Measurements from ENCODE around the gene TGFB2. TPM values are rescaled to one million over a fixed set of nuclear protein-coding genes. Genes with fewer than 3 reads are reported as not detected.

TGFB2 gene
- polyA plus RNA-seq, 1 donor (not counting 4 experiments of a cell fraction or from before 2014, with no cell fraction given), result 21.5 TPM

GRCh38 chr1:218433744-218434143 is 88.6 kb downstream of the TGFB2 start:
- Histone ChIP-seq H2AFZ (ENCODE audit: control insufficient read depth, low read length) (no peak overlapping the region), H3K27ac (ENCODE audit: control insufficient read depth, insufficient read depth, low read length) (no peak overlapping the region), H3K4me1 (ENCODE audit: control insufficient read depth, extremely low read depth, insufficient read depth, low read length) (no peaks in the 10 kb centered on the region), H3K4me2 (ENCODE audit: control insufficient read depth, extremely low read depth, insufficient read depth, low read depth, low read length) (no peak overlapping the region), H3K9me3 (ENCODE audit: control insufficient read depth, low read depth, low read length) (no peaks in the 10 kb centered on the region), H3K36me3 (ENCODE audit: control insufficient read depth in 2 of 2, extremely low read depth in 1 of 2, insufficient read depth in 2 of 2, low read length in 2 of 2) (peaks cover 0 to 8% of the 10 kb centered on the region in 2 experiments), H3K79me2 (ENCODE audit: control insufficient read depth, insufficient read depth, low read length) (no peaks in the 10 kb centered on the region), H3K4me3 (ENCODE audit: control insufficient read depth in 2 of 3, extremely low read depth in 1 of 3, insufficient read depth in 2 of 3, low read depth in 1 of 3, low read length in 3 of 3) (no peak overlapping the region), H3K9me1 (ENCODE audit: control insufficient read depth, extremely low read depth, insufficient read depth, low read length) (no peaks in the 10 kb centered on the region), H3K27me3 (ENCODE audit: control insufficient read depth, extremely low read depth, insufficient read depth, low read length) (no peaks in the 10 kb centered on the region), H3K9ac (ENCODE audit: control insufficient read depth, extremely low read depth, insufficient read depth, low read length) (no peak overlapping the region), H4K20me1 (ENCODE audit: control insufficient read depth, extremely low read depth, insufficient read depth, low read length) (no peaks in the 10 kb centered on the region)
- dilution Hi-C loops (cut with MboI; ENCODE audit: extremely low pct_ligation_motif_present, low sequenced_read_pairs), result no loop called here
- DNase-seq (ENCODE audit: low read depth, low spot score) (no peak), FAIRE-seq (no peak)
- no peak for TF ChIP-seq EZH2 (IDR thresholded peaks at IDR 0.05; ENCODE audit: low read length)
- TF ChIP-seq, protein P1, sequence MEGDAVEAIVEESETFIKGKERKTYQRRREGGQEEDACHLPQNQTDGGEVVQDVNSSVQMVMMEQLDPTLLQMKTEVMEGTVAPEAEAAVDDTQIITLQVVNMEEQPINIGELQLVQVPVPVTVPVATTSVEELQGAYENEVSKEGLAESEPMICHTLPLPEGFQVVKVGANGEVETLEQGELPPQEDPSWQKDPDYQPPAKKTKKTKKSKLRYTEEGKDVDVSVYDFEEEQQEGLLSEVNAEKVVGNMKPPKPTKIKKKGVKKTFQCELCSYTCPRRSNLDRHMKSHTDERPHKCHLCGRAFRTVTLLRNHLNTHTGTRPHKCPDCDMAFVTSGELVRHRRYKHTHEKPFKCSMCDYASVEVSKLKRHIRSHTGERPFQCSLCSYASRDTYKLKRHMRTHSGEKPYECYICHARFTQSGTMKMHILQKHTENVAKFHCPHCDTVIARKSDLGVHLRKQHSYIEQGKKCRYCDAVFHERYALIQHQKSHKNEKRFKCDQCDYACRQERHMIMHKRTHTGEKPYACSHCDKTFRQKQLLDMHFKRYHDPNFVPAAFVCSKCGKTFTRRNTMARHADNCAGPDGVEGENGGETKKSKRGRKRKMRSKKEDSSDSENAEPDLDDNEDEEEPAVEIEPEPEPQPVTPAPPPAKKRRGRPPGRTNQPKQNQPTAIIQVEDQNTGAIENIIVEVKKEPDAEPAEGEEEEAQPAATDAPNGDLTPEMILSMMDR (optimal IDR thresholded peaks at IDR 0.05 in 1 of 3, IDR thresholded peaks at IDR 0.05 in 1 of 3, conservative IDR thresholded peaks at IDR 0.05 in 1 of 3; ENCODE audit: extremely low read depth in 1 of 3, insufficient read depth in 2 of 3, low read length in 3 of 3), result no peak

DNA sequence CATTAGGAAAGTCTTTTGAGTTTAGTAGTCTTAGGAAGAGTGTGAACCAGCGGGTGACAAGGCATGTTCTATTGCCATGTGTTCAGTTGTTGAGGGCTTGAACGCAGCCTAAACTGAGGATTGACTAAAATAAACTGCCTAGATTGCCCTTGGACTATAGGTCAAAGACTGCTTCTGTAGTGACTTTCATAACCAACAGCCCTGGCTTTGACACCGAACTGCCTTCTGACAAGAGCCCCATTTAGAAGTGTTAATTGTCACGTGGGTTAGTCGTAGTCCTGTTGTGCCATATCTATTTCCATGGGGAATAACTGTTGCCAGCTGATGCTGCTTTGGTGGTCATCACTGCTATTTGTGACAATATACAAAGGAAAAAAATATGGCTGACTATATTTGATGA is 90.4 kb downstream of the TGFB2 start:
- DNase-seq (ENCODE audit: low read depth, low spot score) (no peak), FAIRE-seq (no peak)
- Histone ChIP-seq H3K9me3 (ENCODE audit: control insufficient read depth, low read depth, low read length) (no peaks in the 10 kb centered on the region), H3K4me2 (ENCODE audit: control insufficient read depth, extremely low read depth, insufficient read depth, low read depth, low read length) (no peak overlapping the region), H3K27ac (ENCODE audit: control insufficient read depth, insufficient read depth, low read length) (no peak overlapping the region), H3K9ac (ENCODE audit: control insufficient read depth, extremely low read depth, insufficient read depth, low read length) (no peak overlapping the region), H3K9me1 (ENCODE audit: control insufficient read depth, extremely low read depth, insufficient read depth, low read length) (no peaks in the 10 kb centered on the region), H2AFZ (ENCODE audit: control insufficient read depth, low read length) (no peak overlapping the region), H3K79me2 (ENCODE audit: control insufficient read depth, insufficient read depth, low read length) (no peaks in the 10 kb centered on the region), H4K20me1 (ENCODE audit: control insufficient read depth, extremely low read depth, insufficient read depth, low read length) (no peaks in the 10 kb centered on the region), H3K4me3 (ENCODE audit: control insufficient read depth in 2 of 3, extremely low read depth in 1 of 3, insufficient read depth in 2 of 3, low read depth in 1 of 3, low read length in 3 of 3) (no peak overlapping the region), H3K4me1 (ENCODE audit: control insufficient read depth, extremely low read depth, insufficient read depth, low read length) (no peaks in the 10 kb centered on the region), H3K36me3 (ENCODE audit: control insufficient read depth in 2 of 2, extremely low read depth in 1 of 2, insufficient read depth in 2 of 2, low read length in 2 of 2) (peaks cover 0 to 8% of the 10 kb centered on the region in 2 experiments), H3K27me3 (ENCODE audit: control insufficient read depth, extremely low read depth, insufficient read depth, low read length) (no peaks in the 10 kb centered on the region)
- dilution Hi-C loops (cut with MboI; ENCODE audit: extremely low pct_ligation_motif_present, low sequenced_read_pairs), result no loop called here
- TF ChIP-seq EZH2 (IDR thresholded peaks at IDR 0.05; ENCODE audit: low read length), result no peak
- TF ChIP-seq, protein P1 (optimal IDR thresholded peaks at IDR 0.05 in 1 of 3, IDR thresholded peaks at IDR 0.05 in 1 of 3, conservative IDR thresholded peaks at IDR 0.05 in 1 of 3; ENCODE audit: extremely low read depth in 1 of 3, insufficient read depth in 2 of 3, low read length in 3 of 3), result no peak

All from keratinocyte (primary cell).